ENCODE results near the gene TESPA1.

The TESPA1 gene

GRCh38 chr12:54961190-54961589, 23.4 kb downstream of the TESPA1 start:
- H3K27ac ChIP-seq (ENCODE audit: low read depth, low read length) = no peak overlapping the region
- no peaks in the 10 kb centered on the region for H3K4me1 ChIP-seq (ENCODE audit: control insufficient read depth, insufficient read depth, low read length)
- no peaks in the 10 kb centered on the region for H3K9me3 ChIP-seq (ENCODE audit: control insufficient read depth, insufficient read depth, low read length)
- no peak overlapping the region for H3K4me3 ChIP-seq (ENCODE audit: low read depth, low read length)
- H3K27me3 ChIP-seq (ENCODE audit: control insufficient read depth, insufficient read depth, low read length) = no peaks in the 10 kb centered on the region
- no peak overlapping the region for H3K9ac ChIP-seq (ENCODE audit: low read depth, low read length)
- H3K36me3 ChIP-seq (ENCODE audit: control insufficient read depth, insufficient read depth, low read length) = no peaks in the 10 kb centered on the region

GRCh38 chr12:54959291-54960018, 25.1 kb downstream of the TESPA1 start:
- no peak overlapping the region for H3K4me3 ChIP-seq (ENCODE audit: low read depth, low read length)
- no peaks in the 10 kb centered on the region for H3K4me1 ChIP-seq (ENCODE audit: control insufficient read depth, insufficient read depth, low read length)
- no peaks in the 10 kb centered on the region for H3K36me3 ChIP-seq (ENCODE audit: control insufficient read depth, insufficient read depth, low read length)
- no peaks in the 10 kb centered on the region for H3K27me3 ChIP-seq (ENCODE audit: control insufficient read depth, insufficient read depth, low read length)
- no peak overlapping the region for H3K9ac ChIP-seq (ENCODE audit: low read depth, low read length)
- no peaks in the 10 kb centered on the region for H3K9me3 ChIP-seq (ENCODE audit: control insufficient read depth, insufficient read depth, low read length)
- H3K27ac ChIP-seq (ENCODE audit: low read depth, low read length) = no peak overlapping the region

- Histone ChIP-seq H3K27me3 (ENCODE audit: control insufficient read depth, insufficient read depth, low read length) (no peaks in the 10 kb centered on the region), H3K36me3 (ENCODE audit: control insufficient read depth, insufficient read depth, low read length) (no peaks in the 10 kb centered on the region), H3K9me3 (ENCODE audit: control insufficient read depth, insufficient read depth, low read length) (no peaks in the 10 kb centered on the region), H3K4me1 (ENCODE audit: control insufficient read depth, insufficient read depth, low read length) (no peaks in the 10 kb centered on the region), H3K9ac (ENCODE audit: low read depth, low read length) (no peak overlapping the region), H3K4me3 (ENCODE audit: low read depth, low read length) (no peak overlapping the region), H3K27ac (ENCODE audit: low read depth, low read length) (no peak overlapping the region)
Measured at GRCh38 chr12:54958048-54958658, 26.4 kb downstream of the TESPA1 start.

- Histone ChIP-seq H3K9ac (ENCODE audit: low read depth, low read length) (no peak overlapping the region), H3K27ac (ENCODE audit: low read depth, low read length) (no peak overlapping the region), H3K36me3 (ENCODE audit: control insufficient read depth, insufficient read depth, low read length) (no peaks in the 10 kb centered on the region)
Measured at GRCh38 chr12:54956818-54957641, 27.5 kb downstream of the TESPA1 start.

GRCh38 chr12:54956322-54956721, 28.2 kb downstream of the TESPA1 start:
- no peaks in the 10 kb centered on the region for H3K27me3 ChIP-seq (ENCODE audit: control insufficient read depth, insufficient read depth, low read length)
- no peak overlapping the region for H3K9ac ChIP-seq (ENCODE audit: low read depth, low read length)
- H3K9me3 ChIP-seq (ENCODE audit: control insufficient read depth, insufficient read depth, low read length) = no peaks in the 10 kb centered on the region
- no peaks in the 10 kb centered on the region for H3K4me1 ChIP-seq (ENCODE audit: control insufficient read depth, insufficient read depth, low read length)
- no peaks in the 10 kb centered on the region for H3K36me3 ChIP-seq (ENCODE audit: control insufficient read depth, insufficient read depth, low read length)
- no peak overlapping the region for H3K27ac ChIP-seq (ENCODE audit: low read depth, low read length)
- H3K4me3 ChIP-seq (ENCODE audit: low read depth, low read length) = no peak overlapping the region

More at GRCh38 chr12:54956818-54957641, 27.5 kb downstream of the TESPA1 start:
- Histone ChIP-seq H3K9me3 (ENCODE audit: control insufficient read depth, insufficient read depth, low read length) (no peaks in the 10 kb centered on the region), H3K4me3 (ENCODE audit: low read depth, low read length) (no peak overlapping the region), H3K27me3 (ENCODE audit: control insufficient read depth, insufficient read depth, low read length) (no peaks in the 10 kb centered on the region), H3K4me1 (ENCODE audit: control insufficient read depth, insufficient read depth, low read length) (no peaks in the 10 kb centered on the region)

GRCh38 chr12:54954801-54955200, 29.8 kb downstream of the TESPA1 start:
- no peaks in the 10 kb centered on the region for H3K4me1 ChIP-seq (ENCODE audit: control insufficient read depth, insufficient read depth, low read length)
- H3K9me3 ChIP-seq (ENCODE audit: control insufficient read depth, insufficient read depth, low read length) = no peaks in the 10 kb centered on the region
- H3K36me3 ChIP-seq (ENCODE audit: control insufficient read depth, insufficient read depth, low read length) = no peaks in the 10 kb centered on the region
- no peak overlapping the region for H3K27ac ChIP-seq (ENCODE audit: low read depth, low read length)
- H3K27me3 ChIP-seq (ENCODE audit: control insufficient read depth, insufficient read depth, low read length) = no peaks in the 10 kb centered on the region
- H3K4me3 ChIP-seq (ENCODE audit: low read depth, low read length) = no peak overlapping the region
- no peak overlapping the region for H3K9ac ChIP-seq (ENCODE audit: low read depth, low read length)

- no peaks in the 10 kb centered on the region for H3K36me3 ChIP-seq (ENCODE audit: control insufficient read depth, insufficient read depth, low read length)
- H3K9me3 ChIP-seq (ENCODE audit: control insufficient read depth, insufficient read depth, low read length) = no peaks in the 10 kb centered on the region
- no peak overlapping the region for H3K9ac ChIP-seq (ENCODE audit: low read depth, low read length)
- H3K27ac ChIP-seq (ENCODE audit: low read depth, low read length) = no peak overlapping the region
- H3K27me3 ChIP-seq (ENCODE audit: control insufficient read depth, insufficient read depth, low read length) = no peaks in the 10 kb centered on the region
- no peak overlapping the region for H3K4me3 ChIP-seq (ENCODE audit: low read depth, low read length)
- no peaks in the 10 kb centered on the region for H3K4me1 ChIP-seq (ENCODE audit: control insufficient read depth, insufficient read depth, low read length)
Measured at GRCh38 chr12:54954228-54954627, 30.3 kb downstream of the TESPA1 start.

- Histone ChIP-seq H3K9me3 (ENCODE audit: control insufficient read depth, insufficient read depth, low read length) (no peaks in the 10 kb centered on the region), H3K9ac (ENCODE audit: low read depth, low read length) (no peak overlapping the region), H3K4me3 (ENCODE audit: low read depth, low read length) (no peak overlapping the region), H3K4me1 (ENCODE audit: control insufficient read depth, insufficient read depth, low read length) (no peaks in the 10 kb centered on the region), H3K36me3 (ENCODE audit: control insufficient read depth, insufficient read depth, low read length) (no peaks in the 10 kb centered on the region), H3K27ac (ENCODE audit: low read depth, low read length) (no peak overlapping the region), H3K27me3 (ENCODE audit: control insufficient read depth, insufficient read depth, low read length) (no peaks in the 10 kb centered on the region)
Measured at GRCh38 chr12:54950071-54950727, 34.4 kb downstream of the TESPA1 start.

- no peak overlapping the region for H3K4me3 ChIP-seq (ENCODE audit: low read depth, low read length)
- no peaks in the 10 kb centered on the region for H3K4me1 ChIP-seq (ENCODE audit: control insufficient read depth, insufficient read depth, low read length)
- H3K27me3 ChIP-seq (ENCODE audit: control insufficient read depth, insufficient read depth, low read length) = no peaks in the 10 kb centered on the region
- H3K36me3 ChIP-seq (ENCODE audit: control insufficient read depth, insufficient read depth, low read length) = no peaks in the 10 kb centered on the region
- H3K27ac ChIP-seq (ENCODE audit: low read depth, low read length) = no peak overlapping the region
- H3K9ac ChIP-seq (ENCODE audit: low read depth, low read length) = no peak overlapping the region
- H3K9me3 ChIP-seq (ENCODE audit: control insufficient read depth, insufficient read depth, low read length) = no peaks in the 10 kb centered on the region
Measured at GRCh38 chr12:54949073-54949711, 35.4 kb downstream of the TESPA1 start.

- no peak overlapping the region for H3K27ac ChIP-seq (ENCODE audit: low read depth, low read length)
- no peaks in the 10 kb centered on the region for H3K27me3 ChIP-seq (ENCODE audit: control insufficient read depth, insufficient read depth, low read length)
- H3K36me3 ChIP-seq (ENCODE audit: control insufficient read depth, insufficient read depth, low read length) = no peaks in the 10 kb centered on the region
- no peaks in the 10 kb centered on the region for H3K9me3 ChIP-seq (ENCODE audit: control insufficient read depth, insufficient read depth, low read length)
- no peak overlapping the region for H3K4me3 ChIP-seq (ENCODE audit: low read depth, low read length)
- H3K9ac ChIP-seq (ENCODE audit: low read depth, low read length) = no peak overlapping the region
- no peaks in the 10 kb centered on the region for H3K4me1 ChIP-seq (ENCODE audit: control insufficient read depth, insufficient read depth, low read length)
Measured at GRCh38 chr12:54948171-54948570, 36.4 kb downstream of the TESPA1 start.
